ENCODE results near the gene FKBP8. TPM values are rescaled to one million over a fixed set of nuclear protein-coding genes. Genes with fewer than 3 reads are reported as not detected.

Gene FKBP8
- total and polyA plus RNA-seq, 8 donors, result 87.8 to 819 (median 223) TPM

GRCh38 chr19:18508585-18508984, 34.8 kb downstream of the FKBP8 start:
- Histone ChIP-seq H3K4me3 (no peak overlapping the region), H3K9me3 (no peaks in the 10 kb centered on the region), H3K4me1 (peaks cover 55 to 97% (median 83%) of the 10 kb centered on the region in 4 donors), H3K27ac (peak overlapping the region in 2 of 5 donors; percentile 54 to 70), H3K36me3 (no peaks in the 10 kb centered on the region), H3K27me3 (no peaks in the 10 kb centered on the region)
- intact Hi-C loops (cut with DNase I; ENCODE audit: low total_unique reads), result no loop called here
- WGBS, 5 donors, result 74 to 98% (median 94%) methylated on average over 5 to 7 of the region's 7 CpGs
- DNase-seq, result no peak
- TF ChIP-seq EP300 (IDR thresholded peaks at IDR 0.05), result no peak
- TF ChIP-seq, protein P1, sequence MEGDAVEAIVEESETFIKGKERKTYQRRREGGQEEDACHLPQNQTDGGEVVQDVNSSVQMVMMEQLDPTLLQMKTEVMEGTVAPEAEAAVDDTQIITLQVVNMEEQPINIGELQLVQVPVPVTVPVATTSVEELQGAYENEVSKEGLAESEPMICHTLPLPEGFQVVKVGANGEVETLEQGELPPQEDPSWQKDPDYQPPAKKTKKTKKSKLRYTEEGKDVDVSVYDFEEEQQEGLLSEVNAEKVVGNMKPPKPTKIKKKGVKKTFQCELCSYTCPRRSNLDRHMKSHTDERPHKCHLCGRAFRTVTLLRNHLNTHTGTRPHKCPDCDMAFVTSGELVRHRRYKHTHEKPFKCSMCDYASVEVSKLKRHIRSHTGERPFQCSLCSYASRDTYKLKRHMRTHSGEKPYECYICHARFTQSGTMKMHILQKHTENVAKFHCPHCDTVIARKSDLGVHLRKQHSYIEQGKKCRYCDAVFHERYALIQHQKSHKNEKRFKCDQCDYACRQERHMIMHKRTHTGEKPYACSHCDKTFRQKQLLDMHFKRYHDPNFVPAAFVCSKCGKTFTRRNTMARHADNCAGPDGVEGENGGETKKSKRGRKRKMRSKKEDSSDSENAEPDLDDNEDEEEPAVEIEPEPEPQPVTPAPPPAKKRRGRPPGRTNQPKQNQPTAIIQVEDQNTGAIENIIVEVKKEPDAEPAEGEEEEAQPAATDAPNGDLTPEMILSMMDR (IDR thresholded peaks at IDR 0.05), result no peak
- TF ChIP-seq POLR2AphosphoS5 (IDR thresholded peaks at IDR 0.05), result no peak
- TF ChIP-seq POLR2A (IDR thresholded peaks at IDR 0.05), result no peak

- no peaks in the 10 kb centered on the region for H3K27me3 ChIP-seq
- WGBS, 5 donors, result 65 to 76% (median 69%) methylated on average over 6 to 11 of the region's 11 CpGs
These were observed 35.5 kb downstream of the FKBP8 start for GRCh38 chr19:18507727-18508440.

DNA sequence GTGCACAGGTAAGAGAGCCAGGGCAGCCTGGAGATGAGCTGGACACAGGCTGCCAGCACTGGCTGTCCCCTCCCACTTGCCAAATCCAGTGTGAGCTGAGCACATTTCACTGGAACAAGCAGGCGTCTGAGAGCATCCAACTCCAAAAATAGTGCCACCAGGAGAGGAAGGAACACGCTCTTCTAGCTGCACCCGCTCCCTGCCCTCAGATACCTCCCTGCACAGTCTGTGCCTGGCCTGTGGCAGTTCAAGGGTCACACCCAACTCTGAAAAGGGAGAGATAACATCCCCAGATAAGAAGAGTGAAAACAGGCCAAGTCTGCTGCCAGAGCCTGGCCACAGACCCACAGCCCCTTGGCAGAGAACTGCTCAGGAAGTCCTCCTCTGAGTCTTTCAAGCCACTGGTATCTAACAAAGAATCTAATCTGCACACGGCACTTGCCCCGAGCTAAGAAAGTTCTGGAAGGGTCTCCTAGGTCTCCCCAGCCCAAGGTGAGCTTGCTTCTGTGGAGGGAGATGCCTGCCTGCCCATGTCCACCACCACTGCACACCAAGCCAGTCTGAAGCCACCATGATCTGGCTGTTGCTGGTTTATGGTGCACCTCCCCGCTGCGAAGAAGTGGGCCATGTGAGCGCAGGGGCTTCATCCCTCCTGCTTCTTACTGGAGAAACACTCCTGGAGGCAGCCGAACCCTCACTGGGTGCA, 36.2 kb downstream of the FKBP8 start:
- Histone ChIP-seq H3K36me3 (no peaks in the 10 kb centered on the region), H3K9me3 (no peaks in the 10 kb centered on the region), H3K4me3 (peak overlapping the region in 1 of 4 donors; percentile 32), H3K27ac (peak overlapping the region in 4 of 5 donors; percentile 54 to 75 (median 64)), H3K4me1 (peaks cover 69 to 97% (median 88%) of the 10 kb centered on the region in 4 donors), H3K27me3 (no peaks in the 10 kb centered on the region)
- peak; percentile 34 to 41 (median 37) for TF ChIP-seq POLR2AphosphoS5 (IDR thresholded peaks at IDR 0.05)
- no peak for TF ChIP-seq POLR2A (IDR thresholded peaks at IDR 0.05)
- 21 to 51% (median 44%) methylated on average over 4 to 9 of the region's 9 CpGs for WGBS, 5 donors
- peak in 1 of 2 donors; percentile 74 for DNase-seq
- intact Hi-C loops (cut with DNase I; ENCODE audit: low total_unique reads), result no loop called here

More at GRCh38 chr19:18507727-18508440, 35.5 kb downstream of the FKBP8 start:
- TF ChIP-seq EP300 (IDR thresholded peaks at IDR 0.05) (no peak), POLR2AphosphoS5 (IDR thresholded peaks at IDR 0.05) (no peak), POLR2A (IDR thresholded peaks at IDR 0.05) (no peak)
- TF ChIP-seq, protein P1 (IDR thresholded peaks at IDR 0.05), result no peak
- Histone ChIP-seq H3K4me1 (peaks cover 62 to 97% (median 84%) of the 10 kb centered on the region in 4 donors), H3K9me3 (no peaks in the 10 kb centered on the region), H3K27ac (peak overlapping the region in 4 of 5 donors; percentile 54 to 75 (median 64)), H3K36me3 (no peaks in the 10 kb centered on the region), H3K4me3 (peak overlapping the region in 1 of 4 donors; percentile 32)
- intact Hi-C loops (cut with DNase I; ENCODE audit: low total_unique reads), result no loop called here
- peak in 1 of 2 donors; percentile 69 for DNase-seq

- H3K4me3 ChIP-seq, result no peak overlapping the region
- peaks cover 77 to 99% (median 93%) of the 10 kb centered on the region in 4 donors for H3K4me1 ChIP-seq
- TF ChIP-seq, protein P1 (IDR thresholded peaks at IDR 0.05), result no peak
- TF ChIP-seq POLR2AphosphoS5 (IDR thresholded peaks at IDR 0.05) (no peak), POLR2A (IDR thresholded peaks at IDR 0.05) (no peak), EP300 (IDR thresholded peaks at IDR 0.05) (no peak)
- 67 to 71% (median 69%) methylated on average over 13 to 19 of the region's 19 CpGs for WGBS, 5 donors
- no peaks in the 10 kb centered on the region for H3K9me3 ChIP-seq
- no peaks in the 10 kb centered on the region for H3K27me3 ChIP-seq
- intact Hi-C loops (cut with DNase I; ENCODE audit: low total_unique reads), result no loop called here
- no peaks in the 10 kb centered on the region for H3K36me3 ChIP-seq
- DNase-seq, result no peak
- H3K27ac ChIP-seq, result peak overlapping the region; percentile 6 to 75 (median 57)
These were observed 37.1 kb downstream of the FKBP8 start for GRCh38 chr19:18506101-18506930.
